ENCODE data around the gene MRPL58.
"Not testable (repeated sequence)": the region's sequence is repeated elsewhere in the genome, so short reads cannot be mapped to it uniquely, and the experiment has no call there.

The MRPL58 gene

DNA sequence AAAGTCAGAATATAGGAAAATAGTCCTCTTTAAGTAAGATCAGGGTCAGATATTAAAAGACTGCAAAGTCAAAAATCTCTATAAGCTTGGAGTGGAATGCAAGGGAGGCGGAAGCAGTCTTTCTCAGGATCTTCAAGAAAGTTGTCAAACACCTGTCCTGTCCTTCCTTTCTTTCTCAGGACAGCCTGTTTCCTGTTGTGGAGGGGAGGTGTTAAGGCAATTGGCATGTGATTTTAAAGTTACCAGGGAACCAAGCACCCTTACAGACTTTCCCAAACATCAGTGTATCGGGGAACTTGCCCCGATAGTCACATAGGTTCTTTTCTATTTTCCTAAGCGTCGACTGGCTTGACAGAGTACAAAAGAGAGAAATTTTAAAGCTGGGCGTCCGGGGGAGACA is 32.2 kb downstream of the MRPL58 start:
- Histone ChIP-seq H3K27ac (no peak overlapping the region), H3K4me3 (ENCODE audit: low read depth, low read length) (no peak overlapping the region), H3K27me3 (replicated peaks) (no peaks in the 10 kb centered on the region), H3K36me3 (replicated peaks) (peaks cover 21% of the 10 kb centered on the region)
- in situ Hi-C loops (cut with HindIII; ENCODE audit: low pct_ligation_motif_present, low sequenced_read_pairs), result no loop called here
- TF ChIP-seq, protein P1, sequence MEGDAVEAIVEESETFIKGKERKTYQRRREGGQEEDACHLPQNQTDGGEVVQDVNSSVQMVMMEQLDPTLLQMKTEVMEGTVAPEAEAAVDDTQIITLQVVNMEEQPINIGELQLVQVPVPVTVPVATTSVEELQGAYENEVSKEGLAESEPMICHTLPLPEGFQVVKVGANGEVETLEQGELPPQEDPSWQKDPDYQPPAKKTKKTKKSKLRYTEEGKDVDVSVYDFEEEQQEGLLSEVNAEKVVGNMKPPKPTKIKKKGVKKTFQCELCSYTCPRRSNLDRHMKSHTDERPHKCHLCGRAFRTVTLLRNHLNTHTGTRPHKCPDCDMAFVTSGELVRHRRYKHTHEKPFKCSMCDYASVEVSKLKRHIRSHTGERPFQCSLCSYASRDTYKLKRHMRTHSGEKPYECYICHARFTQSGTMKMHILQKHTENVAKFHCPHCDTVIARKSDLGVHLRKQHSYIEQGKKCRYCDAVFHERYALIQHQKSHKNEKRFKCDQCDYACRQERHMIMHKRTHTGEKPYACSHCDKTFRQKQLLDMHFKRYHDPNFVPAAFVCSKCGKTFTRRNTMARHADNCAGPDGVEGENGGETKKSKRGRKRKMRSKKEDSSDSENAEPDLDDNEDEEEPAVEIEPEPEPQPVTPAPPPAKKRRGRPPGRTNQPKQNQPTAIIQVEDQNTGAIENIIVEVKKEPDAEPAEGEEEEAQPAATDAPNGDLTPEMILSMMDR (IDR thresholded peaks at IDR 0.05; ENCODE audit: low read depth, low read length, missing control alignments), result no peak
- no peak for DNase-seq

DNA sequence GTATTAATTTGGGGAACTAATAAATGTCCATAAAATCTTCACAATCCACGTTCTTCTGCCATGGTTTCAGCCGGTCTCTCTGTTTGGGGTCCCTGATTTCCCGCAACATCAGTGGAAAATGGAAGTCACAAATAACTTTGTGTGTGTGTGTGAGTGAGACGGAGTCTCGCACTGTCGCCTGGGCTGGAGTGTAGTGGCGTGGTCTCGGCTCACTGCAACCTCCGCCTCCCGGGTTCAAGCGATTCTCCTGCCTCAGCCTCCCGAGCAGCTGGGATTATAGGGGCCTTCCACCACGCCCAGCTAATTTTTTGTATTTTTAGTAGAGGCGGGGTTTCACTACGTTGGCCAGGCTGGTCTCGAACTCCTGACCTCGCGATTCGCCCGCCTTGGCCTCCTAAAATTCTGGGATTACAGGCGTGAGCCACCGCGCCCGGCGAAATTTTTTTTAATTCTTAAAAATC is 33.5 kb downstream of the MRPL58 start:
- peak overlapping the region; percentile 84 for H3K27ac ChIP-seq
- H3K27me3 ChIP-seq (replicated peaks); in situ Hi-C loops (cut with HindIII; ENCODE audit: low pct_ligation_motif_present, low sequenced_read_pairs); DNase-seq: not testable (repeated sequence)
- peaks cover 12% of the 10 kb centered on the region for H3K36me3 ChIP-seq (replicated peaks)
- H3K4me3 ChIP-seq (ENCODE audit: low read depth, low read length), result peak overlapping the region; percentile 97

DNA sequence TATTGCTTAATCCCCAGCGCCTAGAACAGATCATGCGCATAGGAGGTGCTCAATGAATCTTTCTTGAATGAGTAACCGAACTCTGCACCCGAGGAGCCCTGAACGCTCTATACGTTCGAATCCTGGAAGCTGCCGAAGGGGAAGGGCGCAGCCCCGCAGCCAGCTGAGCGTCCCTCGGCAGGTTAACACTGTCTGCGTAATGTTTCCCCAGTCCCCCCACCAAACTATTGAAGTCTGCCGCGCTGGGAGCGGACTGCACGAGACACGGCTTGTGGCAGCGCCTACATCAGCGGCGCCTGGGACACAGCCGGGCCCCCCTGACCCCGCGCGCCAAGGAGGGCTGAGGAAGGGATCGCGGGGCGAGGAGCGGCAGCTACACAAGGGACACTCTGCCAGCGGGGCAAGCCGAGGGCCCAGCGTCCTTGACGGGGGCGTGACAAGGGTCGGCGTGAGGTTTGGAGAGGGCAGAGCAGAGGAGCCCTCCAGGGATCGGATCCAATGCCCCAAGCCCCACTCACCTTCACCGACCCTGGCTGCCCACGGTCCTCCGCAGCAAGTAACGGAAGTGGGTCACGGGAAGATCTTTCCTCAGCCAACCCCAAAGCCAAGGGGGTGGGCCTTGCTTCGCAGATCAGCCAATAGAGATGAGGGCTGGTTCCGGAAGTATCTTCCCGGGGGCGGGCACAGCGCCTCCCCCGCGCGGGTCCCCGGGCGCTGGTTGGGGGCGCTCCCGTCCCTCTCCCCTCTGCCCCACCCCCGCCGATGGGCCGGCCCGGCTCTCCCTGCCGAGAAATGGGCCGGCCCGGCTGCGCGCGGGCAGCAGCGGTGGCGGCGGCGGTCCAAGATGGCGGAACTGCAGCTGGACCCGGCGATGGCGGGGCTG is 34.2 kb downstream of the MRPL58 start, which contains the start of the genes ATP5PD and KCTD2:
Gene ATP5PD (minus strand): TSS at position 563 of the 883 bp plus-strand sequence. CDS start 4,319 bp downstream, outside the sequence.
Gene KCTD2 (plus strand): TSS at position 819 of the 883 bp plus-strand sequence. CDS start 26 bp downstream, at position 845.
- in situ Hi-C loops (cut with HindIII; ENCODE audit: low pct_ligation_motif_present, low sequenced_read_pairs), result no loop called here
- DNase-seq, result peak; percentile 95
- Histone ChIP-seq H3K4me3 (ENCODE audit: low read depth, low read length) (peak within 1 kb of the TSS; percentile 97), H3K27me3 (replicated peaks) (no peaks in the 10 kb centered on the region), H3K27ac (peak within 1 kb of the TSS; percentile 84), H3K36me3 (replicated peaks) (peaks cover 10% of the 10 kb centered on the region)
- TF ChIP-seq, protein P1 (IDR thresholded peaks at IDR 0.05; ENCODE audit: low read depth, low read length, missing control alignments), result no peak

DNA sequence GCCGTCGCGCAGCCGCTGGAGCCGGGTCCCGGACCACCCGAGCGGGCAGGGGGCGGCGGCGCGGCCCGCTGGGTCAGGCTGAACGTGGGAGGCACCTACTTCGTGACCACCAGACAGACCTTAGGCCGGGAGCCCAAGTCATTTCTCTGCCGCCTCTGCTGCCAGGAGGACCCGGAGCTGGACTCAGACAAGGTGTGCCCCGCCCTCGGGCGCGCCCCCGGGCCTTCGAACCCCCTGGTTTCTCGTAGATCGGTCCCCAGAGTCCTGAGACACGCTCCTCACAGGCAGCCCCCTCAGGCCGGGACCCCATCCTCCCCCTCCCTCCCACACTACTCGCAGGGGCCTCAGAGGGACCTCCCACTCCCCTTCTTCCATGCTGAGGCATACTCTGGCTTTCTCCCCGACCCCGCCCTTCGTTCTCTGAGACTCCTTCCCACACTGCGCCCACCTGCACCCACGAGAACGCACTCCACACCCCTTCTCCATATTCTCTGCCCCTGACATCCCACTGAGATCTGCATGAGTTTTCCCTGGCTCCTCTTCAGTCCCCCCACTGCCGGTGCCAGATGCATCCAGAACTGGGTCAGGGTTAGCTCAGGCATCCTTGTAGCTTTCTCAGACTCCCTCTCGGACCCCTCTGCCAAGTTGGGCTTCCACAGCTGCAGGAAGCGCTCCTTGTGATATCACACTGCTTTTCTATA is 35.1 kb downstream of the MRPL58 start:
- DNase-seq, result no peak
- Histone ChIP-seq H3K27ac (no peak overlapping the region), H3K4me3 (ENCODE audit: low read depth, low read length) (peak overlapping the region; percentile 97), H3K27me3 (replicated peaks) (no peaks in the 10 kb centered on the region), H3K36me3 (replicated peaks) (peaks cover 3% of the 10 kb centered on the region)
- in situ Hi-C loops (cut with HindIII; ENCODE audit: low pct_ligation_motif_present, low sequenced_read_pairs), result no loop called here
- TF ChIP-seq, protein P1 (IDR thresholded peaks at IDR 0.05; ENCODE audit: low read depth, low read length, missing control alignments), result no peak

DNA sequence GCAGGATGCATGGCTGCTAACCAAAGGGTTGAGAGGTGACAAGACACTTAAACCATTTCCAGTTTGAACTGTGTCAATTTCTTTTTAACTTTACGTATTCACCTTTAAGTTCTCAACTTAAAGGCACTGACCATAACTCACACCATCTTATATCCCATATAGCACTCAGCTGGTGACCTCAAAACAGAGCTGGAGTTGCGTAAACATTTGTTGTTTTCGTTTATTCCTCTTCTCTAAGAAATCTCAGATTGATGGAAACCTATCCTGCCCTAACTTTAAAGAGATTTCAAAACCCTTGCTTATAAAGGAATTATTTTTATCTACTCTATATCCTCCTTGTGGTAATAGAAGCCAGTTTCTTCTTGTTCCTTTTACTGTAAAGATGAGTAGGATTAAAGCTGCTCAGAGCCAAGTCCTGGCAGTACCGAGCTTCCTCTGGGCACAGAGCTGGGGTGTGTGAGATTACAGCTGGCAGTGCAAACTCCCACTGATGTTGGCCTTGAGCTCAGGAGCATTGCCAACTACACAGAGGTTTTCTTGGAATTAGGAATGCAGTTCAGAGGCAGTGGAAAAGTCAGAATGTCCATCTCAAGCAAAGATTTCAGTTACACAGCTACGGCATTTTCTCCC is 35.9 kb downstream of the MRPL58 start:
- TF ChIP-seq, protein P1 (IDR thresholded peaks at IDR 0.05; ENCODE audit: low read depth, low read length, missing control alignments), result no peak
- in situ Hi-C loops (cut with HindIII; ENCODE audit: low pct_ligation_motif_present, low sequenced_read_pairs), result no loop called here
- DNase-seq, result no peak
- H3K27ac ChIP-seq, result no peak overlapping the region
- peak overlapping the region; percentile 97 for H3K4me3 ChIP-seq (ENCODE audit: low read depth, low read length)
- peaks cover 3% of the 10 kb centered on the region for H3K36me3 ChIP-seq (replicated peaks)
- no peaks in the 10 kb centered on the region for H3K27me3 ChIP-seq (replicated peaks)

All from brain microvascular endothelial cell (primary cell).